GM18868 (cell line): ENCODE data around the gene PTCD1.
"Not testable (repeated sequence)": the region's sequence is repeated elsewhere in the genome, so short reads cannot be mapped to it uniquely, and the experiment has no call there.

Experiments
- ATAC-seq: cut with Tn5 transposase; IDR thresholded peaks from one replicate; pipeline ENCODE4 v1.9.1; 2021; ENCODE audit warnings: mild to moderate bottlenecking, moderate library complexity; ENCODE audit not compliant: unreplicated experiment

Gene PTCD1

GRCh38 chr7:99449326-99449725, 10.7 kb upstream of the PTCD1 start:
- no peak for ATAC-seq

- ATAC-seq, result no peak
These were observed 10.3 kb upstream of the PTCD1 start for GRCh38 chr7:99448855-99449254.

- ATAC-seq, result no peak
These were observed 9.3 kb upstream of the PTCD1 start for GRCh38 chr7:99447943-99448342.

- ATAC-seq, result no peak
These were observed 7.5 kb upstream of the PTCD1 start for GRCh38 chr7:99446096-99446495.

- ATAC-seq, result no peak
These were observed 1.6 kb upstream of the PTCD1 start for GRCh38 chr7:99440195-99440594.

- ATAC-seq, result no peak
These were observed 539 bp downstream of the PTCD1 start for GRCh38 chr7:99437946-99438572.

GRCh38 chr7:99433158-99433557, 5.4 kb downstream of the PTCD1 start:
- no peak for ATAC-seq

- not testable (repeated sequence) for ATAC-seq
These were observed 6.7 kb downstream of the PTCD1 start for GRCh38 chr7:99431756-99432540.

GRCh38 chr7:99429756-99430155, 8.8 kb downstream of the PTCD1 start:
- no peak for ATAC-seq

GRCh38 chr7:99428972-99429566, 9.5 kb downstream of the PTCD1 start:
- no peak for ATAC-seq

GRCh38 chr7:99424932-99425730, 13.5 kb downstream of the PTCD1 start:
- no peak for ATAC-seq

- ATAC-seq, result no peak
These were observed 16.0 kb downstream of the PTCD1 start for GRCh38 chr7:99422625-99423024.

GRCh38 chr7:99422186-99422585, 16.4 kb downstream of the PTCD1 start:
- ATAC-seq, result no peak

- no peak for ATAC-seq
These were observed 17.6 kb downstream of the PTCD1 start for GRCh38 chr7:99420986-99421385.

GRCh38 chr7:99420213-99420612, 18.4 kb downstream of the PTCD1 start:
- no peak for ATAC-seq

GRCh38 chr7:99419323-99420021, 19.1 kb downstream of the PTCD1 start:
- ATAC-seq, result no peak

GRCh38 chr7:99418260-99418659, 20.3 kb downstream of the PTCD1 start:
- no peak for ATAC-seq

- ATAC-seq, result not testable (repeated sequence)
These were observed 23.0 kb downstream of the PTCD1 start for GRCh38 chr7:99415513-99416127.

- no peak for ATAC-seq
These were observed 28.0 kb downstream of the PTCD1 start for GRCh38 chr7:99410635-99411034.

- ATAC-seq, result no peak
These were observed 28.8 kb downstream of the PTCD1 start for GRCh38 chr7:99409806-99410205.
